ENCODE results near the gene TPD52L1.

TPD52L1 gene

GRCh38 chr6:125236536-125237327 is 83.2 kb downstream of the TPD52L1 start:
- Mint-ChIP-seq H3K27ac (no peak overlapping the region), H3K9me3 (peaks cover 5% of the 10 kb centered on the region), H3K4me1 (no peaks in the 10 kb centered on the region), H3K27me3 (no peaks in the 10 kb centered on the region), H3K4me3 (no peak overlapping the region), H3K36me3 (peaks cover 2% of the 10 kb centered on the region)
- CTCF ChIA-PET = no interaction called here
- no peak for DNase-seq

DNA sequence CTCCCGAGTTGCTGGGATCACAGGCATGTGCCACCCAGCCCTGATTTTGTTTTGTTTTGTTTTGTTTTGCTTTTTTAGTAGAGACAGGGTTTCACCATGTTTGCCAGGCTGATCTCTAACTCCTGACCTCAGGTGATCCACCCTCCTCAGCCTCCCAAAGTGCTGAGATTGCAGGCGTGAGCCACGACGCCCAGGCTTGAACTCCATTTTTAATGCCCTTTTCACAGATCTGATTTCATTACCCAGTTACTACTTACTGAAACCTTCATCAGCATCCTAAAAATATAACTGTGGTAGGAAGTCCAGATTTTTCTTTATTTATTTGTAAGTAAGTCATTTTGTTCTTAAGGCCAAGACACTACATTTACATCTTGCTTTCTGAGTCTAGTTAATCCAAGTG is 84.2 kb downstream of the TPD52L1 start:
- H3K4me3 Mint-ChIP-seq = no peak overlapping the region
- peaks cover 2% of the 10 kb centered on the region for H3K36me3 Mint-ChIP-seq
- H3K4me1 Mint-ChIP-seq = no peaks in the 10 kb centered on the region
- no peaks in the 10 kb centered on the region for H3K27me3 Mint-ChIP-seq
- H3K9me3 Mint-ChIP-seq = peaks cover 5% of the 10 kb centered on the region
- DNase-seq = no peak
- no peak overlapping the region for H3K27ac Mint-ChIP-seq
- CTCF ChIA-PET = no interaction called here

- Mint-ChIP-seq H3K4me1 (no peaks in the 10 kb centered on the region), H3K36me3 (peaks cover 2% of the 10 kb centered on the region), H3K27me3 (peaks cover 3% of the 10 kb centered on the region), H3K4me3 (no peak overlapping the region), H3K9me3 (peaks cover 5% of the 10 kb centered on the region), H3K27ac (no peak overlapping the region)
- CTCF ChIA-PET = no interaction called here
- DNase-seq = no peak
Observed at GRCh38 chr6:125245109-125245508, 91.5 kb downstream of the TPD52L1 start.

- Mint-ChIP-seq H3K27ac (no peak overlapping the region), H3K9me3 (peaks cover 4% of the 10 kb centered on the region), H3K4me3 (no peak overlapping the region), H3K36me3 (peaks cover 1% of the 10 kb centered on the region), H3K27me3 (peaks cover 3% of the 10 kb centered on the region), H3K4me1 (no peaks in the 10 kb centered on the region)
- CTCF ChIA-PET = interaction anchor here (0.5 kb wide), 1 partner anchor 261 kb away, joined by 3 read pairs; no protein-coding TSS in a partner anchor
- DNase-seq = no peak
Observed at GRCh38 chr6:125245523-125246264, 92.1 kb downstream of the TPD52L1 start.

DNA sequence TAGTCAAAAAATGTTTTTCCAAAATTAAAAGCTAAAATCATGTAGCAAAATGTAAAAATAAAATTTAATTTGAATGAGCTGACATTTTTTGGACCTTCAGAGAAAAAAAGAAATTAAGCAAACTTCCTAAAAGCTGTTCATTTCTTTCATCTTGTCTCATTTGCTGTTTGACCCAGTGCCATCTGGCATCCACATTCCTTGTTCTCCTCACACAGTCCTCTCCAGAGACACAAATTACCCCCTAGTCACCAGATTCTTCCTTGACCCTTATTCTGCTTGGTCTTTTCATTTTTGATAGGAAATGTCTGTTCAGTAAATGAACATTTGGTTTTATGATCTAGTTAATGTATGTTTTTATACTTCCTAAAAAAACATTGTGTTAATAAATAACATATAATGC is 93.0 kb downstream of the TPD52L1 start:
- DNase-seq = no peak
- CTCF ChIA-PET = interaction anchor here (0.5 kb wide), 1 partner anchor 262 kb away, joined by 3 read pairs; no protein-coding TSS in a partner anchor
- no peaks in the 10 kb centered on the region for H3K9me3 Mint-ChIP-seq
- H3K27ac Mint-ChIP-seq = no peak overlapping the region
- no peaks in the 10 kb centered on the region for H3K36me3 Mint-ChIP-seq
- no peaks in the 10 kb centered on the region for H3K4me1 Mint-ChIP-seq
- H3K27me3 Mint-ChIP-seq = peaks cover 3% of the 10 kb centered on the region
- H3K4me3 Mint-ChIP-seq = no peak overlapping the region

- CTCF ChIA-PET = interaction anchor here (1.1 kb wide), 1 partner anchor 56 kb away, joined by 3 read pairs; no protein-coding TSS in a partner anchor
- H3K27ac Mint-ChIP-seq = no peak overlapping the region
- no peak for DNase-seq
- H3K27me3 Mint-ChIP-seq = peaks cover 12% of the 10 kb centered on the region
- no peaks in the 10 kb centered on the region for H3K36me3 Mint-ChIP-seq
- H3K4me3 Mint-ChIP-seq = no peak overlapping the region
- no peaks in the 10 kb centered on the region for H3K9me3 Mint-ChIP-seq
- H3K4me1 Mint-ChIP-seq = peaks cover 4% of the 10 kb centered on the region
Observed at GRCh38 chr6:125248136-125248535, 94.6 kb downstream of the TPD52L1 start.

DNA sequence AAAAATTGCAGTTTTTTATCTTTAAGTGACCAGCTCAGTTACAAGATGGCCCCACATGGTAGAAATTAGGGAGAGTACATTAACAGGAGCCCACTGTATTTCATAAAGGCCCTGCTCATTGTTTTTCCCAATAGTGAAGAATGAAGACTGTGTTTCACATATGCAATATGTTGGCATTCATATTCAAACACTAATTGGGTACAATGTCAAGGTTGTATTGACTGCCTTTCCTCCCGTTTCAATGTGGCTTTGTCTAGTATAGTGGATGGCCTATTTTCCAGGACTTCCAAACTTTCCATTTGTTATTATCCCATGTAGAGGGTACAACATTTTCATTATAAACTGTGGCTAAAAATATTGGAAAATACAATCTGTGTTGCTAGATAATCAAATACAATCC is 96.9 kb downstream of the TPD52L1 start:
- Mint-ChIP-seq H3K27me3 (peaks cover 12% of the 10 kb centered on the region), H3K4me3 (no peak overlapping the region), H3K4me1 (peaks cover 4% of the 10 kb centered on the region), H3K9me3 (no peaks in the 10 kb centered on the region), H3K27ac (no peak overlapping the region), H3K36me3 (no peaks in the 10 kb centered on the region)
- no peak for DNase-seq
- CTCF ChIA-PET = no interaction called here

- no peak for DNase-seq
- CTCF ChIA-PET = no interaction called here
- H3K4me1 Mint-ChIP-seq = peaks cover 4% of the 10 kb centered on the region
- no peaks in the 10 kb centered on the region for H3K36me3 Mint-ChIP-seq
- H3K4me3 Mint-ChIP-seq = no peak overlapping the region
- peak overlapping the region; percentile 77 for H3K27ac Mint-ChIP-seq
- H3K27me3 Mint-ChIP-seq = peaks cover 9% of the 10 kb centered on the region
- no peaks in the 10 kb centered on the region for H3K9me3 Mint-ChIP-seq
Observed at GRCh38 chr6:125251516-125252220, 98.1 kb downstream of the TPD52L1 start.

GRCh38 chr6:125252891-125253290 is 99.3 kb downstream of the TPD52L1 start:
- Mint-ChIP-seq H3K4me1 (peaks cover 4% of the 10 kb centered on the region), H3K36me3 (no peaks in the 10 kb centered on the region), H3K27me3 (peaks cover 9% of the 10 kb centered on the region), H3K9me3 (no peaks in the 10 kb centered on the region), H3K4me3 (no peak overlapping the region), H3K27ac (peak overlapping the region; percentile 65)
- CTCF ChIA-PET = no interaction called here
- no peak for DNase-seq

- H3K36me3 Mint-ChIP-seq = no peaks in the 10 kb centered on the region
- H3K27me3 Mint-ChIP-seq = peaks cover 9% of the 10 kb centered on the region
- CTCF ChIA-PET = interaction anchor here (1.6 kb wide), 1 partner anchor 10 kb away, joined by 5 read pairs; no protein-coding TSS in a partner anchor
- H3K4me1 Mint-ChIP-seq = peaks cover 4% of the 10 kb centered on the region
- H3K4me3 Mint-ChIP-seq = no peak overlapping the region
- no peaks in the 10 kb centered on the region for H3K9me3 Mint-ChIP-seq
- no peak overlapping the region for H3K27ac Mint-ChIP-seq
- DNase-seq = no peak
Observed at GRCh38 chr6:125253881-125254280, 100.3 kb downstream of the TPD52L1 start.

GRCh38 chr6:125254321-125254720 is 100.7 kb downstream of the TPD52L1 start:
- Mint-ChIP-seq H3K27ac (no peak overlapping the region), H3K4me1 (peaks cover 4% of the 10 kb centered on the region), H3K36me3 (no peaks in the 10 kb centered on the region), H3K27me3 (peaks cover 9% of the 10 kb centered on the region), H3K4me3 (no peak overlapping the region), H3K9me3 (no peaks in the 10 kb centered on the region)
- DNase-seq = no peak
- CTCF ChIA-PET = interaction anchor here (1.6 kb wide), 1 partner anchor 10 kb away, joined by 5 read pairs; no protein-coding TSS in a partner anchor

DNA sequence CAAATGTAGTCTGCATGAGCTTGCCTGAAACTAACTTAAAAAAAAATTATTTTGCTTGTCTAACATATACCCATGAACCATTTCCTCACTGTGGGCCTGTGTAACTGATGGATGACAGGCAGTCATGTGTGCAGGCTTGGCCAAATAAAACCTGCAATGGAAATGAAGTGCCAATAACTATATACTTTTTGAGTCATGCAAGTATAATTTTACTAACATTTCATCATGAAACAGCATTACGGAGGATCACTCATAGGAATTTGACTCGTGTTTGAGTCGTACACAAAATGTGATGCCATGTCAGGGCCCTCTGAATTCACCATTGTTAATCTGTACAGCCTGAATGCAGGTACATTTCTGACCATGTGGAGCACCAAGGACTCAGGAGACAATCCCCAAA is 101.6 kb downstream of the TPD52L1 start:
- peaks cover 4% of the 10 kb centered on the region for H3K4me1 Mint-ChIP-seq
- CTCF ChIA-PET = interaction anchor here (1.6 kb wide), 1 partner anchor 9 kb away, joined by 5 read pairs; no protein-coding TSS in a partner anchor
- no peak overlapping the region for H3K27ac Mint-ChIP-seq
- DNase-seq = no peak
- no peaks in the 10 kb centered on the region for H3K9me3 Mint-ChIP-seq
- peaks cover 9% of the 10 kb centered on the region for H3K27me3 Mint-ChIP-seq
- H3K36me3 Mint-ChIP-seq = no peaks in the 10 kb centered on the region
- no peak overlapping the region for H3K4me3 Mint-ChIP-seq

- Mint-ChIP-seq H3K4me1 (no peaks in the 10 kb centered on the region), H3K36me3 (no peaks in the 10 kb centered on the region), H3K27me3 (peaks cover 3% of the 10 kb centered on the region), H3K27ac (no peak overlapping the region), H3K9me3 (no peaks in the 10 kb centered on the region), H3K4me3 (no peak overlapping the region)
- no peak for DNase-seq
- CTCF ChIA-PET = no interaction called here
Observed at GRCh38 chr6:125257351-125257750, 103.8 kb downstream of the TPD52L1 start.

DNA sequence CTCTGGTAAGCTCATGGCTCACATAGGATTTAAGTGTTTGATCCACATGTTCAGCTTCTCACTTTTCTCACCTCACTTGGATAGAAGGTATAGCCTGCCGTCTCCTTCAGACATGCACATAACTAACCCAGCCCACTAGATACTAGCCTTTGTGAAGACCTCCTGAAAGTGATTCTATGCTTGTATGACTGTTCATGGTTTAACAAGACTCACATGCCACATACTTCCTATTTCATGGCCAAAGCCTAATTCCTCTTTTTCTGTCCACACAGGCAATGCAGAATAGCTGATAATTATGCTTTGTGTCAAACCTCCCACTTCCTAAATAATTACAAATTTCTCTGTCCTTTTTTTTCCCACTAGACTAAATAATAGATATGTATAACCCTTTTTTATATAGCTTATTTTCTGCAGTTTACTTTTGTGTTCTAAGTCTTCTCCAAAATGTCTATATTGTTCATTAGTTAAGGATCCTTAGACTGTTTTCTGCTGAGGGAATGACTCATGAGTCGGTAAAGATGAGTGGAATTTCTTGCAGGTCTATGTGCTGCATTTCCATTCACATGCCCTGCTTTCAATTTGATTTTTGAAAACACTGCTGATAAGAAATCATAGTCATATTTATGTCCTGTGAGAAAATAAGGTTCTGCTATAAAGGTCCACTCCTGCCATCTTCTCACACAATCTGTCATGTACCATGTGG is 105.2 kb downstream of the TPD52L1 start:
- Mint-ChIP-seq H3K27me3 (no peaks in the 10 kb centered on the region), H3K27ac (no peak overlapping the region), H3K4me3 (no peak overlapping the region), H3K9me3 (no peaks in the 10 kb centered on the region), H3K36me3 (no peaks in the 10 kb centered on the region), H3K4me1 (no peaks in the 10 kb centered on the region)
- CTCF ChIA-PET = no interaction called here
- no peak for DNase-seq

Data from activated naive CD4-positive, alpha-beta T cell treated with anti-CD3 and anti-CD28 coated beads, Interleukin-2, amount 10 ng/mL, durations not matched to agents 7 days and 5 days (primary cell).